HG02970 (cell line): ENCODE data around the gene MCF2.

Source experiments
- ATAC-seq: cut with Tn5 transposase; IDR thresholded peaks from one replicate; pipeline ENCODE4 v1.9.1; 2021; ENCODE audit warnings: mild to moderate bottlenecking, moderate library complexity, moderate number of reproducible peaks; ENCODE audit not compliant: unreplicated experiment, low FRiP score

The MCF2 gene

DNA sequence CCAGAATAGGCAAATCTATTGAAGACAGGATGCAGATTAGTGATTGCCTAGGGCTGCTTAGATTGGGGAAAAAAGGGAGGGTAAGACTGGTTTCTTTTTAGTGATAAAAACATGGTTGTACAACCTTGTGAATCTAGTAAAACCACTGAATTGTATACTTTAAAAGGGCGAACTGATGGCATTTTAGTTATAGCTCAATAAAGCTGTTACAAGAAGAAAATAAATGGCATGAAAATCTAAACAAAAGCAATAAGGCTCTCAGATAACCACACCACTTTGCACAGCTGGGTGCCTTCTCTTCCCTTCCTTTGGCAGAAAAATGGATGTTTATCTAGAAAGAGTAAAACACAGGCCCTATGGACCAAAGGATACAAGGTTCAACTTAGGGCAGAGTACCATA is 107.9 kb downstream of the MCF2 start:
- no peak for ATAC-seq

DNA sequence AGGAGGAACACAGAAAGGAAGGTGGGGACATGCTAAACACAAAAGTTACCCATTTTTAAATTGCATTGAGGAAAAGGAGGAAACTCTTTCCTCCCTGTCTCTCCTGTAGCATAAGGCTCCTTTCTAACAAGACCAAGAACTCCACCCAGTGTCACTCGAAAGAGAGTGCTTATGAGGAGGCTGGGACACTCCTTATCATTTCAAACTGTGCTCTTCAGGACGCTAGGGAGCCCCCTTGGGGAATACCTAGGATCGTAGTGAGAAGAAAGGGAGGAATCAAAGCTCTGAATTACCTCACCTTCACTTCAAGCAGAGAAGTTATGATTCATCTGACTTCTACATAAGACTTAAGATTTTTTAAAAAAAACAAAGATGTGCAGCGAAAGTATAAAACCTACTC is 111.9 kb downstream of the MCF2 start:
- ATAC-seq, result no peak

GRCh38 chrX:139585613-139586012 is 122.4 kb downstream of the MCF2 start:
- no peak for ATAC-seq

DNA sequence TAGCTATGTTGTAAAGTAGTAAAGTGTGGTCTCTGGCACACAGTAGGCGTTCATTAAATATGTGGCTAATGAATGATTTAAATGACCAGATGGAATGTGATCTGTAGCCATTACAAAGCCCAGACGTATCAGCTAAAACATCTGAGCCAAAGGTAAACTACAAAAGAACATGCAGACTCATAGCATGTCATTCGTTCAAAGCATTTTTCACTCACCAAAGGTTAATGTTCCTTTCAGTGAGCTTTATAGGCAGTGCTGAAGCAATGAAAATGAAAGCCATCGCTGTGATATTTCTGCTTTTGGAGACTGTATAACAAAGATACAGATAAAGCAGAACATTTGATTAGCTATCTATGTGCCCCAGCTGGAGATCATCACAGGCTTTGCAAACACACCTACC is 126.9 kb downstream of the MCF2 start:
- no peak for ATAC-seq

DNA sequence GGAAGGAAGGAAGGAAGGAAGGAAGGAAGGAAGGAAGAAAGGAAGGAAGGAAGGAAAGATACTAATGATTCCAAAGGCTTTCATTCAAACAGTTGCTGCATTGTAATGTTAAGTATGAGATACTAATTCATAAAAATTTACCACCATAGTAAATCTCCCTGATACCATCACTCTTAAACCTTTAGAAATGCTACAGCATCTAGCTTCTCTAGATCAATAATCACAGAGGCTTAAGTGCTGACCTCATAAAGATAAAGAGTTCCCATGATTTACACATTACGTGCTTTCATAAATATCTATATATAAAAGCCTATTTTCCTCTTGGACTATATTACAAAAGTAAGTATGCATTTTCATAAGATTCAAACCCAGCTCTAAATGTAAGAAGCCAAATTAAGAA is 141.0 kb downstream of the MCF2 start:
- no peak for ATAC-seq

- ATAC-seq, result no peak
These were observed 144.7 kb downstream of the MCF2 start for GRCh38 chrX:139563251-139563650.

DNA sequence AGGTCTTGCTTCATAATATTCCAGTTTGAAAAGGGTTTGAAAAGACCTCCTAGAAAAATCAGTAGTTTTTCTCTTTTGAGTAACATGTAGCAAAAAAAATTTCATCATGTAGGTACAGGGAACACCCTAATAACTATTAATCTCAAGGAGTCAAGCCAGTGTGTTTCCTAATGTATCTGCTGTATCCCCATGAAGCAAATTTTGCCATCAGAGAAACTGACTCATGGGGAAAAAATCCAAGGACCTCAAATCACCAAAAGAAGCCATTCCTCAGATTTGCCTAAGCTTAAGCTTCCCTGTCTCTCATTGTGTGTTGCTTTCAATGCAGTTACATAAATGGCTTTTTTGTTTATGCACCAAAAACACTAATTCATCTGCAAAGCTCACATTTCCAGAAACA is 147.7 kb downstream of the MCF2 start:
- no peak for ATAC-seq

DNA sequence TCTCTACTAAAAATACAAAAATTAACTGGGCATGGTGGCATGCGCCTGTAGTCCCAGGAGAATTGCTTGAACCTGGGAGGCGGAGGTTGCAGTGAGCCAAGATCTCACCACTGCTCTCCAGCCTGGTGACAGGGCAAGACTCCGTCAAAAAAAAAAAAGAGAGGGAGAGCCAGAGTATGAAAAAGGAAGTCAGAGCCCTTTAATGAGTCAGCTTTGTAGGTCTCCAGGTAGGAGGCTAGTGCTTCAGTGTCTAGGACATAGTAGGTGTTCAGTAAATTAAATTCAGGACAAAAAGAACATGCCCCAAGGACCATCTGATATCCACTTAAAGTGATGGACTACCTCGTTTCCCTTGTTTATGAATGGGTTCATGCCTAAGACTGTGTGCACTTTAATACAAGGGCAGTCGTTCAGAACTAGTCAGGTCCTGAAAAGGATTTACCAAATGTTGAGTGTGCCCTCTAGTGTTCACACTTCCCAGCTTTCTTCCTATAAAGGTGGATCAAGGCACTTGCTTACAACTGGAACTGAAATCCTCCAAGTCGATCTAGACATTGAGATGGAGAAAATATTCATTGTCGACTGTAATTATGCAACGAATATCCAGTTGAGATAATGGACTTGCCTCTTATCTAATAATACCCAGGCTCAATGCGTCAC is 148.5 kb downstream of the MCF2 start:
- ATAC-seq, result no peak

DNA sequence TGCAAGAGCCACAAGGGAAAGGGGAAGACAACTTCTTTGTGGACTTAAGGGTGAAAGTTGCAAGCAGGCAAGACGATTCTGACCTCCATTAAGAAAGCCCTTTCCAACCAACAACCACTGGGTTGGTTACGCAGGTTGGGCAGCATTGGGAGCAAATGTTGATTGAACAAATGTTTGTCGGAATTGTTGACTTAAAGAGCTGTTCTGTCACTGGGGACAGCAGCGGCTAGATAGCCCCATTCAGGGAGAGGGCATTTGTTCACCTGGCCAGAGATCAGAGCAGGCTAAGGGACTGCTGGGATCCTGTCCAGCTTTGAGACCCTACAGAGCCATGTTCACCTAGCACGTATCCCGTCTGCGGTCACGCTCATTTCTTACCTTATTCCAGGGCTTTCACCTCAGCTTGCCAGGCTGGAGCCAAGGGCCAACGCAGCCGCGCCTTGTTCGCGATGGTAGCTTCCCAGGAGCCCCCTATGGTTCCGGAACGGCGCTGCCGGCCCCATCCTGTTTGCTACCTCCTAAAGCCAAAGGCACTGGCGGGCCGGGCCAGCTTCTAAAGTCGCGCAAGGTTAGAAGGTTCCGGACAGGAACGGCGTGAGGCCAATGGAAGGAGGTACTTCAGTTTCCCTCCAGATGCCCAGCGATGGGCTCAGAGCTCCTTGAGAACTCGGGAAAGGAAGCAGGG is 152.8 kb downstream of the MCF2 start:
- no peak for ATAC-seq

DNA sequence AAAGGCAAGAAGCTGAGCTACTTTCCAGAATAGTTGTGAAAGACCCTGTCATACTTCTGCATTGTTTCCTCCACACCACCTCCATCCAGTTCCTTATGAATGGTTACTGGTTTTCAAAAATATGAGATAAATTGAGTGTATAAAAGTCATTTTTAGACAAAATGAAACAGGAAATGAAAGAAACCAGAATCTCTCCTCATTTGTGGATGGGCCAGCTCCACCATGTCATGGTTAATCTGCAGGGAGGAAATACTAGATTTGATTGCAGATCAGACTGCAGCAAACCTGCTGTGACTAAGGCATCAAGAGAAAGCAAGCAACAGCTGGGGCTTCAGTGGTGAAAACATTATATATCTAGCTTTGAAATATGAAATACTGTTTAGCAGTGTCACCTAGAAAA is 153.6 kb downstream of the MCF2 start:
- ATAC-seq, result peak; percentile 28

- ATAC-seq, result no peak
These were observed 163.4 kb downstream of the MCF2 start for GRCh38 chrX:139544591-139544990.

DNA sequence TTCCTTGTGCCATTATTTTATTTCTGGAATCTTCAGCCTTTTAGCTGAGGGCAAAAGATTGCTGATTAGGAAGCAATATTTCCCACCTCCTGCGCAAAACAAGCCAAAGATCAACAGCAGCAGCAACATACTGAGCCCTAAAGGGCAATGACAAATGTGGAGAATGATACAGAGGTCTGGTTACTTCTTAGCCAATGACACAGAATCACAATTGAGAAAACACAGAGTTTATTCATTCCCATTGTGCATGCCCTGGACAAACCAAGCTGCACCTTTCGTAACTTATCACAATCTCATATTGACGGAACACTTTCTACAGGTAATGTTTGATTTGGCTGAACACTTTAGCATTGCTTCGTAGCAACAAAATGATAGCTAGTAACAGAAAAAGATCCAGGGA is 164.0 kb downstream of the MCF2 start:
- ATAC-seq, result no peak

DNA sequence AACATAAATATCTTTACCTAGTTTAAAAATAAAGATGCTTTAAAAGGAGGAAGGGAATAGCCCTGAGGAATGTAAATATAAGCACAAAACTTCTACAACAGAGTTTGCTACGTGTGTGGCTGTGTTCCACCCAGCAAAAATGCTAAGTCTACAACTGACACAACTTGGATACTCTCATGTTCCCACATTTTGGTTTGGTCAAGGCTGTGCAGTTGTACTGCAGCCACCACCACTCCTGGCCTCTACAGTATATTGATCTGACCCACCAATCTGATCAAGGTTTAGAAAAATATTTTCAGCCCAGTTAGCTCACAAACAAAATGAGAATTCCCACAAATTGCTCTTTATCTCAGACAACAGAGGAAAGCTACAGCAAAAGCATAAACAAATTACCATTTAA is 165.3 kb downstream of the MCF2 start:
- no peak for ATAC-seq

GRCh38 chrX:139538907-139539790 is 168.8 kb downstream of the MCF2 start:
- peak; percentile 65 for ATAC-seq

- ATAC-seq, result no peak
These were observed 174.5 kb downstream of the MCF2 start for GRCh38 chrX:139533444-139533843.

DNA sequence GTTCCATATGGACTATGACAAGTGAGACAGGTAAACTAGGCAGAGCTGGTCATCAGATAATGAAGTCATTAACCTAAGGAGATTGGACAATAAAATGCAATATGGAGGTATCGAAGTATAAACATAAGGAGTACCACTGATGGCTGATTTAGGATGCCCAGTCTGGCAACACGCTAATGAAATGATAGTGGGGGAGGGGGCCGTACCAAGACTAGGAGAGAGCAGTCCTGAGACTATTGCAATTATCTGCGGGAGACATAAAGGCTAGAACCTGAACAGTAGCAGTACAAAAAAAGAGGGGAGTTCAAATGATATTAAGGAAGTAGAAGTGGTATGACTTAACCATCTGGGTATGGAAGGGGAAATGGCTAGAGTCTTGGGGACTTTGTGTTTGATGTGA is 175.1 kb downstream of the MCF2 start:
- ATAC-seq, result no peak
